Measurements from ENCODE around the gene ZNF143.
"Not testable (repeated sequence)": the region's sequence is repeated elsewhere in the genome, so short reads cannot be mapped to it uniquely, and the experiment has no call there.

The ZNF143 gene

GRCh38 chr11:9498457-9499078 is 37.8 kb downstream of the ZNF143 start:
- peak; percentile 27 for FAIRE-seq

DNA sequence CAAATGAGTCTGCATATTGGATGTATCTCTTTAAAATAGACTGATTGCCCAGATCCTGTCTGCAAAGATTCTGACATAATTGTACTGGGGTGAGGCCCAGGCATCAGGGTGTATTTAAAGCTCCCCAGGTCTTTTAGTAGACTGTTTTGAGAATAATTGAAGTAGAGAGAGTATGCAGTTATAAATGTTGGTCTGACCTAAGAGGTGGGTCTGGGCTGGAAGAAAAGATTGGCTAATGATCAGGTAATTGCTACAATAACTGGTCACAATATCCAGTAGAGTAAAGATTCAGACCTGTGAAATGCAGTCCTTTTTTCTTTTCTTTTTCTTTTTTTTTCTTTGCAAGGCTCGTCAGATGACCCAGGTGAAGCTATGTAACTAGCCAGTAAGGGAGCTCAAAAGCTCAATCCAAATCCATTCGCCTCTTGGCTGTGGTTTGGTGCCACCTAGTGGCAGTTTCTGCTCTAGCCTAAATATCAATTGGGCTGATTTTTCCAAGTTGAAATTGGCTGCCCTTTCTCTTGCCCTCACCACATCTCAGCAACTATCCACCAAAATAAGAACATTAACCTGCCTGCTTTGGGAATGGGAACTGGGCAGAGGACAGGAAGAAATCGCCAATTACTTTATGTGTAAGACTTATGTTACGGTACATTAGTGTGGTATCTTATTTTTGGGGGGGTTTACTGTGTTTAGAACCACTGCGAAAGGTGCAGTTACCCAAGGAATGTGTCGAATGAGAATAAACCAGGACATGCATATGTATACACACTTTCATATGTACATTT is 45.9 kb downstream of the ZNF143 start:
- FAIRE-seq = peak; percentile 85

DNA sequence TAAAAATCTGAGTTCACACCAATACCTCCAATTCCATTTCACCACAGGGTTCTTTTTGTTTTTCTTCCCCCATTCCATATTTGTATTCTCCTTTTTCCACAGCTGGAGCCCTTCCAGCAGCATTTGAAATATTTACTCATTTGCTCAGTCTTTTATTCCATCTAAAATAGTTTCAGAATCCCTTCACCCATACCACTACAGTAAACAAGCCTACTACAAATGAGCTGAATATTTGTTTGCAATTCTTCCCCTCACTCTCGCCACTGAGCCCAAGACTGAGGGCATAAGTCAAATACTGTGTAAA is 46.4 kb downstream of the ZNF143 start:
- no peak for FAIRE-seq

- no peak for FAIRE-seq
Measured at GRCh38 chr11:9509041-9509440, 48.2 kb downstream of the ZNF143 start.

DNA sequence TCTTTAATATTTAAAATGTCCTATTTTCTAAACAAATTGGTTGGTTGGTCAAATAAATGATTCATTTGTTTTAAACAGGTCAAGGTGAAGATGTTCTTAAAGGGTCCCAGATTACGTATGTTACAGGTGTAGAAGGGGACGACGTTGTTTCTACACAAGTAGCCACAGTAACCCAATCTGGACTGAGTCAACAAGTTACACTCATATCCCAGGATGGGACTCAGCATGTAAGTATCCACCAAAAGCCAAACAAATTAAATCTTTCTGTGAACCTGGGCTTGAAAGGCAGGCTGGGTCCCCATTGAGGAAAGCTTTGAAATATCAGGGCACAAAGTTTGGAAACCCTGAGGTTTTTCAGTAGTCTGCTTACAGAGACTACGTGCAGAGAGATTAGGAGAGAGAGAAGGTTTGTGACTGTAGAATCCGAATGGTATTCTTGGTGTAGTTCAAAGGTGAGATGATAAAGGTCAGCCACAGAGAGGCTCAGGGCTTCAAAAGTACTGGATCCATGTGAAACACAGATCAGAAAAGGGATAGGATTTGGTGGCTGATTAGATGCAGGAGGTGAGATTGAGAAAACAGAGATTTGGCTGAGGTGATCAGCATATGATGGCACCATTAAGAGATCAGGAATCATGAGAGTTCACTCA is 51.7 kb downstream of the ZNF143 start:
- FAIRE-seq = no peak

- not testable (repeated sequence) for FAIRE-seq
Measured at GRCh38 chr11:9514576-9514975, 53.8 kb downstream of the ZNF143 start.

GRCh38 chr11:9516113-9516512 is 55.3 kb downstream of the ZNF143 start:
- FAIRE-seq = no peak

- peak; percentile 61 for FAIRE-seq
Measured at GRCh38 chr11:9518835-9519410, 58.1 kb downstream of the ZNF143 start.

GRCh38 chr11:9524001-9524400 is 63.2 kb downstream of the ZNF143 start:
- FAIRE-seq = no peak

DNA sequence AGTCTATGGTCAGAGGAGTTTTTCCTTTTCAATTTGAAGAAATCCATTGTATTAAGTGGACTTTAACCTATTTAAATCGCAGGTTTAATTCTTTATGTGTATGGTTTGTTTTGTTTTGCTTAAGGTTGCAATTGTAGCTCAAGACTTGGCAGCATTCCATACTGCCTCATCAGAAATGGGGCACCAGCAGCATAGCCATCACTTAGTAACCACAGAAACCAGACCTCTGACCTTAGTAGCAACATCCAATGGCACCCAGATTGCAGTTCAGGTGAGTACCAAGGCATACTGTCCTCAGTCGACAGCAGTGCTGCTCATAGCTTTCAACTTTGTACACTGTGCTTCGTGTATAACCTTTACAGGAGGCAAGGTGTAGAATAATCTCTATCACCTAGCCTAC is 64.3 kb downstream of the ZNF143 start:
- FAIRE-seq = no peak

GRCh38 chr11:9527481-9528135 is 66.8 kb downstream of the ZNF143 start:
- FAIRE-seq = no peak

GRCh38 chr11:9528136-9528501 is 67.3 kb downstream of the ZNF143 start:
- FAIRE-seq = no peak

GRCh38 chr11:9528573-9529333 is 67.9 kb downstream of the ZNF143 start:
- no peak for FAIRE-seq

GRCh38 chr11:9529334-9529650 is 68.5 kb downstream of the ZNF143 start:
- no peak for FAIRE-seq

GRCh38 chr11:9530020-9530621 is 69.3 kb downstream of the ZNF143 start:
- FAIRE-seq = no peak

DNA sequence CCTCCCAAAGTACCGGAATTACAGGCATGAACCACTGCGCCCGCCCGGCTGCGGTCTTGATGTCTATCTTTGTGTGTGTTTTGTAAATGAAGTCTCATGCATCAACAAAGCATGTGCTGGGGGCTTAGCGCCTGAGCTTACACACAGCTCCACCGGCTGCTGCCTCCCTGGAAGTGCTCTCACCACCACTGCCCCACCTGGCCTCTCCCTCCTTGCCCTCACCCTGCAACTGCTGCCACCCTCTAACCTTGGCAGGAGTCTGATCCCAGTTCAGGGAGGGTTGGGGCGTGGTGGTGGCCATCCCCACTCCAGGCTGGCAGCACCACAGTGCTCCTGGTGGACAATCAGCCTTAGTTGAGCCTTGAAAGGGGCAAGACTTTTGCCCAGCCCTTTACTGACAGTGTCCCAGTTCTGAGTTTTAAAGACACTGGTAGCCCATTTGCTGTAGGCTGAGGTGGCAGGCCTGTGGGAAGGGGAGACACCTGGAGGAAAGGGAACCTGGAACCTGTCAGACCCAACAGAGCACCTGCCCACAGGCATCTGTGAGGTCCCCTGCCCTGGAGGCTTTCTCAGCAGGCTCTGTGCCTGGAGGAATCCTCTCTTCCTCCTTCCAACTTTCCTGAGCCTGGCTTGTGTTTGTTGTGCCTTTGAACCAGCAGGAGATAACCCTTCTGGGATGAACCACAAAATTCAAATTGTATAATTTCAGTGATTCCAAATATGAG is 70.3 kb downstream of the ZNF143 start:
- no peak for FAIRE-seq

GRCh38 chr11:9533058-9533457 is 72.2 kb downstream of the ZNF143 start:
- no peak for FAIRE-seq

GRCh38 chr11:9533736-9534473 is 73.1 kb downstream of the ZNF143 start:
- no peak for FAIRE-seq

DNA sequence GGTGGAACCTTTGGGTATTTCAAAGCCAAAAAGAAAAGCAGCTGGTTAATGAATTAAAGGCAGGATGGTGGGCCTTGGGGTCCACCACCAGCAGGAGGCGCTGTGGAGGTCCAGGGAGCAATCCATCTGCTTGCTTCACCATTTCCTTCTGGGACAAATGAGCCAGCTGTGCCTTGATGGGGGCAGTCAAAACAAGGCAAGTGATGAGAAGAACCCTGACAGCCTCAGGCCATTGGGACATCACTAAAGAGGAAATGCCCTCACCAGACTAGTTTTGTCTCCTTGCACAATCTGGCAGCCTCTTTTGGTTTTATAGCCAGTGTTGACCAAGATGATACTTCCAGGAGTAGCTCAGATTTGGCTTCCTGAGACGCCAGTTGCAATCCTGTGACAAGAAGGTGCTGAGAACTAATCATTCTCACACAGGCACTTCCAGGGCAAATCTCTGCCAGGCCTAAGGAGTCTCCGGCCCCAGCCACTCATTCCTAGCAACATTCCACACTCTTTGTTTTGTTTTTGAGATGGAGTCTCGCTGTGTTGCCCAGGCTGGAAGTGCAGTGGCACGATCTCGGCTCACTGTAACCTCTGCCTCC is 74.5 kb downstream of the ZNF143 start:
- no peak for FAIRE-seq

DNA sequence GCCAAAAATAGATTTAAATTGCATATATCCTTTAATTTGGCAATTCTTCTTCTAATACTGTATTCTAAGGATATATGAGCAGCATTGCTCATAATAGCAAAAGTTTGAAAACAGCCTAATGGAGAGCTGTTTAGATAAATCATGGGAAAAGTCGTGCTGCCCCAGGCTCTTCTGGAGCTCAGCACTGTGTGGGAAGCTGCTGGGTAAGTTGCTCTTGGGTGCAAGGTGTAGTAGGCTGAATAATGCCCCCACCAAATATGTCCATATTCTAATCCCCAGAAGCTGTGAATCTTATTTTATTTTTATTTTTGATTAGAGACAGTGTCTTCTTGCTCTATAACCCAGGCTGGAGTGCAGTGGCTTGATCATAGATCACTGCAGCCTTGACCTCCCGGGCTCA is 77.7 kb downstream of the ZNF143 start:
- no peak for FAIRE-seq

GRCh38 chr11:9549216-9549615 is 88.4 kb downstream of the ZNF143 start:
- FAIRE-seq = not testable (repeated sequence)

All from islet of Langerhans (tissue), 1 donor.